Liver (tissue), 9 donors: ENCODE results near the gene SLC9C2. TPM values are rescaled to one million over a fixed set of nuclear protein-coding genes. Genes with fewer than 3 reads are reported as not detected.

Experiments used
- DNase-seq: peaks from one replicate; pipeline ENCODE4 v3.0.0-alpha.2; 2017; ENCODE audit warnings: low spot score
- H3K27ac ChIP-seq, 2 donors: one replicate each; pipeline ENCODE4 v1.7.0; 2013; ENCODE audit warnings: inconsistent platforms in 2 of 2, low read length in 2 of 2, control low read depth in 1 of 2, low read depth in 1 of 2, mild to moderate bottlenecking in 1 of 2
- H3K27me3 ChIP-seq, 4 donors: one replicate each; pipeline versions ENCODE4 v1.6.1 to v1.7.0; 2013; ENCODE audit warnings: low read length in 3 of 4, inconsistent platforms in 1 of 4, mild to moderate bottlenecking in 1 of 4, moderate library complexity in 1 of 4; ENCODE audit not compliant: control insufficient read depth in 4 of 4, insufficient read depth in 4 of 4
- H3K36me3 ChIP-seq, 4 donors: one replicate each; pipeline versions ENCODE4 v1.6.1 to v1.7.0; 2013; ENCODE audit warnings: low read length in 3 of 4, mild to moderate bottlenecking in 3 of 4, low read depth in 1 of 4, moderate library complexity in 1 of 4; ENCODE audit not compliant: control insufficient read depth in 4 of 4, insufficient read depth in 3 of 4
- H3K4me1 ChIP-seq, 4 donors: one replicate each; pipeline versions ENCODE4 v1.6.1 to v1.7.0; 2013; ENCODE audit warnings: low read length in 3 of 4, mild to moderate bottlenecking in 3 of 4, moderate library complexity in 1 of 4; ENCODE audit not compliant: control insufficient read depth in 4 of 4, insufficient read depth in 4 of 4
- H3K4me3 ChIP-seq, 3 donors: one replicate each; pipeline versions ENCODE4 v1.6.1 to v1.7.0; 2013; ENCODE audit warnings: low read length in 3 of 3, control low read depth in 1 of 3, low read depth in 1 of 3, mild to moderate bottlenecking in 1 of 3
- H3K9ac ChIP-seq, 2 donors: one replicate each; pipeline ENCODE4 v1.7.0; 2013; ENCODE audit warnings: low read length in 2 of 2, mild to moderate bottlenecking in 2 of 2, moderate library complexity in 2 of 2, control low read depth in 1 of 2, low read depth in 1 of 2
- H3K9me3 ChIP-seq, 4 donors: one replicate each; pipeline versions ENCODE4 v1.6.1 to v1.7.0; 2013; ENCODE audit warnings: low read length in 3 of 4; ENCODE audit not compliant: control insufficient read depth in 4 of 4
- ATF3 ChIP-seq: IDR thresholded peaks from 2 replicates; pipeline ENCODE4 v1.6.1; 2016; ENCODE audit warnings: antibody characterized with exemption
- EGR1 ChIP-seq, 2 donors: IDR thresholded peaks; 2 replicates each; pipeline ENCODE4 v1.6.1; 2016 to 2018; ENCODE audit warnings: antibody characterized with exemption in 2 of 2, low read depth in 2 of 2
- FOXA1 ChIP-seq: IDR thresholded peaks from 2 replicates; pipeline ENCODE4 v1.6.1; 2016; ENCODE audit warnings: antibody characterized with exemption
- FOXA2 ChIP-seq: IDR thresholded peaks from 2 replicates; pipeline ENCODE4 v1.6.1; 2016; ENCODE audit warnings: antibody characterized with exemption
- GABPA ChIP-seq, 2 donors: IDR thresholded peaks in 1 of 2; conservative IDR thresholded peaks in 1 of 2; 2 replicates each; pipeline ENCODE4 v1.6.1; 2016; ENCODE audit warnings: antibody characterized with exemption in 2 of 2, mild to moderate bottlenecking in 1 of 2, moderate library complexity in 1 of 2
- HNF4A ChIP-seq, 2 donors: conservative IDR thresholded peaks; 2 replicates each; pipeline ENCODE4 v1.6.1; 2016; ENCODE audit warnings: antibody characterized with exemption in 2 of 2, mild to moderate bottlenecking in 2 of 2
- HNF4G ChIP-seq: IDR thresholded peaks from 2 replicates; pipeline ENCODE4 v1.6.1; 2016; ENCODE audit warnings: antibody characterized with exemption
- JUND ChIP-seq, 2 donors: IDR thresholded peaks; 2 replicates each; pipeline ENCODE4 v1.6.1; 2016; ENCODE audit warnings: antibody characterized with exemption in 2 of 2
- NR2F2 ChIP-seq: IDR thresholded peaks from 2 replicates; pipeline ENCODE4 v1.6.1; 2016; ENCODE audit warnings: antibody characterized with exemption
- RAD21 ChIP-seq, 2 donors: IDR thresholded peaks; 2 replicates each; pipeline ENCODE4 v1.6.1; 2016; ENCODE audit warnings: antibody characterized with exemption in 2 of 2, mild to moderate bottlenecking in 2 of 2
- RXRA ChIP-seq, 2 donors: IDR thresholded peaks; 2 replicates each; pipeline ENCODE4 v1.6.1; 2017 to 2018; ENCODE audit warnings: antibody characterized with exemption in 2 of 2, mild to moderate bottlenecking in 1 of 2
- SP1 ChIP-seq: IDR thresholded peaks from 2 replicates; pipeline ENCODE4 v1.6.1; 2018; ENCODE audit warnings: antibody characterized with exemption, mild to moderate bottlenecking
- TAF1 ChIP-seq: conservative IDR thresholded peaks from 2 replicates; pipeline ENCODE4 v1.6.1; 2016; ENCODE audit warnings: antibody characterized with exemption, mild to moderate bottlenecking
- YY1 ChIP-seq: IDR thresholded peaks from 2 replicates; pipeline ENCODE4 v1.6.1; 2016; ENCODE audit warnings: antibody characterized with exemption, mild to moderate bottlenecking
- WGBS: extraction: QIAGEN DNeasy Blood & Tissue Kit; methylation state at CpG from one replicate; pipeline ENCODE4 v1.1.7; 2013; 5-methylcytosine and 5-hydroxymethylcytosine counted together
- polyA plus RNA-seq, 2 donors: library from polyadenylated mRNA; stranded (reverse) in 1 of 2; unstranded in 1 of 2; fragments of 200-250 nt in 1 of 2; fragments of >200 nt in 1 of 2; fragmentation: Nextera tagmentation in 1 of 2; extraction: Ambion mirVana in 1 of 2; gene quantifications; one replicate each; pipeline versions ENCODE4 v1.2.1 to v1.2.3, GENCODE V29; 2013 to 2015
- total RNA-seq, 2 donors: library from RNA; depleted of rRNA; stranded (reverse); fragments of >200 nt; gene quantifications; one replicate each; pipeline ENCODE4 v1.2.3, GENCODE V29; 2014
- TF ChIP-seq, protein P1 (sequence below): IDR thresholded peaks from 2 replicates; pipeline ENCODE4 v1.6.1; 2016; ENCODE audit warnings: antibody characterized with exemption
- TF ChIP-seq, protein P2 (sequence below): IDR thresholded peaks from 2 replicates; pipeline ENCODE4 v1.6.1; 2016; ENCODE audit warnings: antibody characterized with exemption
- TF ChIP-seq, protein P3 (sequence below): fragments of 150-350 bp; IDR thresholded peaks from 2 replicates; pipeline ENCODE4 v1.5.1; 2017; ENCODE audit warnings: improper control_type of control experiment, low read depth, low read length; ENCODE audit not compliant: missing input control
- TF ChIP-seq, protein P4 (sequence below): IDR thresholded peaks from 2 replicates; pipeline ENCODE4 v1.6.1; 2016; ENCODE audit warnings: antibody characterized with exemption, mild to moderate bottlenecking
- donor health status: healthy.
- donor health status: healthy.
- donor health status: healthy.
- donor health status: healthy.
- donor health status: healthy.

The SLC9C2 gene
- total and polyA plus RNA-seq, 4 donors = not detected

DNA sequence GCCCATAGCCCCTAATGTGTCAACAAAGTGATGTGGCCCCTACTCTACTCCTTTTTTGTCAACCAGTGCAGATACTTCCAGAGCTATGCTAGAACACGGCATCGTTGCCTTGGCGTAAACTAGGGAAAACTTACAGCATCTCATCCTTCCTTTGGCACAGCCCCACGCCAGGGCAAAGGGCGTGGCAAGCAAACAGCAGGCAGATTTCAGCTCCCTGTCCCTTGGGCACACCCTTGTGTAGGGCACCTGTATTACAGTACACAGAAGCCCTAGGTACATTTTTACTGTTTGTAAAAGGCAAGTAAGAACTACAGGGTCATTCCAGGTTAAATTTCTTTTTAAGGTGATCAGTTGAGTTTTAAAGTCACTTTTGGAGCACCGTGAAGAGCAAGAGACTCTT is 96.4 kb downstream of the SLC9C2 start:
- H3K27ac ChIP-seq = no peak overlapping the region
- H3K9me3 ChIP-seq = no peaks in the 10 kb centered on the region
- WGBS = 34% methylated on average over 6 of the region's 6 CpGs
- no peak overlapping the region for H3K9ac ChIP-seq
- no peak for TF ChIP-seq JUND (IDR thresholded peaks at IDR 0.05)
- TF ChIP-seq FOXA2 = peak; percentile 33
- no peak for TF ChIP-seq NR2F2
- no peak for TF ChIP-seq GABPA (IDR thresholded peaks at IDR 0.05 in 1 of 2, conservative IDR thresholded peaks at IDR 0.05 in 1 of 2)
- TF ChIP-seq TAF1 = no peak
- no peak for TF ChIP-seq YY1
- TF ChIP-seq RXRA (IDR thresholded peaks at IDR 0.05) = peak; percentile 49 to 72
- TF ChIP-seq HNF4G = peak; percentile 57
- TF ChIP-seq, protein P1, sequence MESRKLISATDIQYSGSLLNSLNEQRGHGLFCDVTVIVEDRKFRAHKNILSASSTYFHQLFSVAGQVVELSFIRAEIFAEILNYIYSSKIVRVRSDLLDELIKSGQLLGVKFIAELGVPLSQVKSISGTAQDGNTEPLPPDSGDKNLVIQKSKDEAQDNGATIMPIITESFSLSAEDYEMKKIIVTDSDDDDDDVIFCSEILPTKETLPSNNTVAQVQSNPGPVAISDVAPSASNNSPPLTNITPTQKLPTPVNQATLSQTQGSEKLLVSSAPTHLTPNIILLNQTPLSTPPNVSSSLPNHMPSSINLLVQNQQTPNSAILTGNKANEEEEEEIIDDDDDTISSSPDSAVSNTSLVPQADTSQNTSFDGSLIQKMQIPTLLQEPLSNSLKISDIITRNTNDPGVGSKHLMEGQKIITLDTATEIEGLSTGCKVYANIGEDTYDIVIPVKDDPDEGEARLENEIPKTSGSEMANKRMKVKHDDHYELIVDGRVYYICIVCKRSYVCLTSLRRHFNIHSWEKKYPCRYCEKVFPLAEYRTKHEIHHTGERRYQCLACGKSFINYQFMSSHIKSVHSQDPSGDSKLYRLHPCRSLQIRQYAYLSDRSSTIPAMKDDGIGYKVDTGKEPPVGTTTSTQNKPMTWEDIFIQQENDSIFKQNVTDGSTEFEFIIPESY = no peak
- TF ChIP-seq ATF3 = no peak
- TF ChIP-seq, protein P2, sequence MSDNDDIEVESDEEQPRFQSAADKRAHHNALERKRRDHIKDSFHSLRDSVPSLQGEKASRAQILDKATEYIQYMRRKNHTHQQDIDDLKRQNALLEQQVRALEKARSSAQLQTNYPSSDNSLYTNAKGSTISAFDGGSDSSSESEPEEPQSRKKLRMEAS = no peak
- TF ChIP-seq, protein P3, sequence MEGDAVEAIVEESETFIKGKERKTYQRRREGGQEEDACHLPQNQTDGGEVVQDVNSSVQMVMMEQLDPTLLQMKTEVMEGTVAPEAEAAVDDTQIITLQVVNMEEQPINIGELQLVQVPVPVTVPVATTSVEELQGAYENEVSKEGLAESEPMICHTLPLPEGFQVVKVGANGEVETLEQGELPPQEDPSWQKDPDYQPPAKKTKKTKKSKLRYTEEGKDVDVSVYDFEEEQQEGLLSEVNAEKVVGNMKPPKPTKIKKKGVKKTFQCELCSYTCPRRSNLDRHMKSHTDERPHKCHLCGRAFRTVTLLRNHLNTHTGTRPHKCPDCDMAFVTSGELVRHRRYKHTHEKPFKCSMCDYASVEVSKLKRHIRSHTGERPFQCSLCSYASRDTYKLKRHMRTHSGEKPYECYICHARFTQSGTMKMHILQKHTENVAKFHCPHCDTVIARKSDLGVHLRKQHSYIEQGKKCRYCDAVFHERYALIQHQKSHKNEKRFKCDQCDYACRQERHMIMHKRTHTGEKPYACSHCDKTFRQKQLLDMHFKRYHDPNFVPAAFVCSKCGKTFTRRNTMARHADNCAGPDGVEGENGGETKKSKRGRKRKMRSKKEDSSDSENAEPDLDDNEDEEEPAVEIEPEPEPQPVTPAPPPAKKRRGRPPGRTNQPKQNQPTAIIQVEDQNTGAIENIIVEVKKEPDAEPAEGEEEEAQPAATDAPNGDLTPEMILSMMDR = peak; percentile 86
- peak; percentile 63 to 70 for TF ChIP-seq HNF4A (conservative IDR thresholded peaks at IDR 0.05)
- TF ChIP-seq FOXA1 = peak; percentile 5
- TF ChIP-seq EGR1 (IDR thresholded peaks at IDR 0.05; ENCODE audit: low read depth in 2 of 2) = no peak
- TF ChIP-seq, protein P4, sequence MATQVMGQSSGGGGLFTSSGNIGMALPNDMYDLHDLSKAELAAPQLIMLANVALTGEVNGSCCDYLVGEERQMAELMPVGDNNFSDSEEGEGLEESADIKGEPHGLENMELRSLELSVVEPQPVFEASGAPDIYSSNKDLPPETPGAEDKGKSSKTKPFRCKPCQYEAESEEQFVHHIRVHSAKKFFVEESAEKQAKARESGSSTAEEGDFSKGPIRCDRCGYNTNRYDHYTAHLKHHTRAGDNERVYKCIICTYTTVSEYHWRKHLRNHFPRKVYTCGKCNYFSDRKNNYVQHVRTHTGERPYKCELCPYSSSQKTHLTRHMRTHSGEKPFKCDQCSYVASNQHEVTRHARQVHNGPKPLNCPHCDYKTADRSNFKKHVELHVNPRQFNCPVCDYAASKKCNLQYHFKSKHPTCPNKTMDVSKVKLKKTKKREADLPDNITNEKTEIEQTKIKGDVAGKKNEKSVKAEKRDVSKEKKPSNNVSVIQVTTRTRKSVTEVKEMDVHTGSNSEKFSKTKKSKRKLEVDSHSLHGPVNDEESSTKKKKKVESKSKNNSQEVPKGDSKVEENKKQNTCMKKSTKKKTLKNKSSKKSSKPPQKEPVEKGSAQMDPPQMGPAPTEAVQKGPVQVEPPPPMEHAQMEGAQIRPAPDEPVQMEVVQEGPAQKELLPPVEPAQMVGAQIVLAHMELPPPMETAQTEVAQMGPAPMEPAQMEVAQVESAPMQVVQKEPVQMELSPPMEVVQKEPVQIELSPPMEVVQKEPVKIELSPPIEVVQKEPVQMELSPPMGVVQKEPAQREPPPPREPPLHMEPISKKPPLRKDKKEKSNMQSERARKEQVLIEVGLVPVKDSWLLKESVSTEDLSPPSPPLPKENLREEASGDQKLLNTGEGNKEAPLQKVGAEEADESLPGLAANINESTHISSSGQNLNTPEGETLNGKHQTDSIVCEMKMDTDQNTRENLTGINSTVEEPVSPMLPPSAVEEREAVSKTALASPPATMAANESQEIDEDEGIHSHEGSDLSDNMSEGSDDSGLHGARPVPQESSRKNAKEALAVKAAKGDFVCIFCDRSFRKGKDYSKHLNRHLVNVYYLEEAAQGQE = no peak
- TF ChIP-seq RAD21 (IDR thresholded peaks at IDR 0.05) = peak; percentile 97 to 98
- TF ChIP-seq SP1 = peak; percentile 52
- peaks cover 0 to 21% (median 16%) of the 10 kb centered on the region in 4 donors for H3K4me1 ChIP-seq
- no peaks in the 10 kb centered on the region for H3K27me3 ChIP-seq
- no peak for DNase-seq
- H3K4me3 ChIP-seq = no peak overlapping the region
- H3K36me3 ChIP-seq = no peaks in the 10 kb centered on the region
